NCI-H1417 (cell line): Measurements from ENCODE around the gene OLAH.
"Not testable (repeated sequence)": the region's sequence is repeated elsewhere in the genome, so short reads cannot be mapped to it uniquely, and the experiment has no call there.

Experiments used
- DNase-seq, 3 experiments: peaks; one replicate each; lab custom pipeline; 2025; lab: John Stamatoyannopoulos, UW

OLAH gene

DNA sequence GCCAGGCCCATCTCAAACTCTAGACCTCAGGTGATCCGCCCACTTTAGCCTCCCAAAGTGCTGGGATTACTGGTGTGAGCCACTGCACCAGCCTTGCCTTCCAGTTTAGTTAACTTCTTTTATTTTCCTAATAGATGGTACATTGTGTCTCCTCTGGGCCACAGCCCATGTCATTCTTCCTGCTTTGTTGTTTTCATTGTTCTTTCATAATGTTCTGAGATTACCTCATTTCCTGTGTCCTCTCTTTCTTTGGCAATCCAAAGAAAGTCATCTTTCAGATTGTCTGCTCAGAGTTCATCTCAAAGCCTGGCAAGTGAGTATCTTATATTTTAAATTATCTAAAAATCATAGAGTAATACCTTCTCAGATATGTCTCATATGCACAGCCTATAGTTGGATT is at the start of gene OLAH:
TSS of gene OLAH (plus strand) at position 270 of the 400 bp plus-strand sequence. CDS start 3,346 bp downstream, outside the sequence.
- no peak for DNase-seq

DNA sequence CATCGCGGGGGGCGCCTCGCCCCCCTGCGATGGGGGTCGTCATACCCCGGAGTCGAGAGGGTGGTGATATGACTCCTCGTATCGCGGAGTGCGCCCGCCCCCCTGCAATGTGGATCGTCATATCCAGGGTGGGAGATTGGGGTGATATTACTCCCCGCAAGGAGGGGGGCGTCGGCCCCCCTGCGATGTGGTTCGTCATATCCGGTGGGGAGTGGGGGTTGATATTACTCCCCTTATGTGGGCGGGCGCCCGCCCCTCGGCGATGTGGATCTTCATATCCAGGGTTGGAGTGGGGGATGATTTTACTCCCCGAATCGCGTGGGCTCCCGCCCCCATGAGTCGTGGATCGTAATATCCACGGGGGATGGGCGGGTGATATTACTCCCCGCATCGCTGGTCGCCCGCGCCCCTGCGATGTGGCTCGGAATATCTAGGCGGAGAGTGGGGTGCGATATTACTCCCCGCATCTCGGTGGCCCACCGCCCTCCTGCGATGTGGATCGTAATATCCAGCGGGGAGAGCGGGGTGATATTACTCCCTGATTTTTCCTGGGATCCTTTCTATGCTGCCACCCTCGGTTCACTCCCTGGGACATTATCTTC is 47.7 kb upstream of the OLAH start:
- DNase-seq = no peak

DNA sequence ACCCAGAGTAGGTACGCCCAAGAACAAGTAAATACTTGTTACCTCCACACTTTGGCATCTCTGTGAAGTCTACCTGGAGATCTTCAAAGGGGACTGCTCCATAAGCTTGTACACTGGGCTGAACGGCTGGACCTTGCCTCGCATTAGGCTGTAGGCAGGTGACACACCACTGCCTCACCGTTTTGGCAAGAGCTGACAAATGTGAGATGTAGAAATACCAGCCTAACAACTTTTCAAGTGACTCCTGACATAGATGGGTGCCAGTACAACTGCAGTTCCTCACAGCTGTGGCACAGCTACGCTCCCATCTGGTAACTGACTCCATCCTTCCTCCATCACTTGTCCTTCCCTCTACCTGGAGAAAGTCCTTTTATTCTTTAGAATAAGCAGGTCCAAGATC is 30.2 kb upstream of the OLAH start:
- DNase-seq = not testable (repeated sequence)

DNA sequence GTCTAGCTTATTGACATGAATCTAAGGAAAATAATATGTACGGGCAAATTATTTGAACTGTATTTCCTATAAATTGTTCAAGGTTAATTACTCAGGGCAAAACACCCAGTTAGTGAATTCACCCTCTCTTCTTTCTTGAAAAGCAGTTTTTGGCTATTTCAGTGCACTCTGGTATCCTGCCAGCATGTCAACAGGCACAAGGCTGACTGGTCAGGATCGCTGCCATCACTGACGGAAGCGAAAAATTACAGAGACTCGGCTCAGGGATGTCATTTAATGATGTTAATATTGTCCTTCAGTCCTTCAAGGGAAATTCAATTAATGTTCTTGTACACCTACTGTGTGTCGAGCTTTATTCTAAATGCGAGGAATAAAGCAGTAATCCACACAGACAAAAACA is 28.3 kb upstream of the OLAH start:
- DNase-seq = no peak

DNA sequence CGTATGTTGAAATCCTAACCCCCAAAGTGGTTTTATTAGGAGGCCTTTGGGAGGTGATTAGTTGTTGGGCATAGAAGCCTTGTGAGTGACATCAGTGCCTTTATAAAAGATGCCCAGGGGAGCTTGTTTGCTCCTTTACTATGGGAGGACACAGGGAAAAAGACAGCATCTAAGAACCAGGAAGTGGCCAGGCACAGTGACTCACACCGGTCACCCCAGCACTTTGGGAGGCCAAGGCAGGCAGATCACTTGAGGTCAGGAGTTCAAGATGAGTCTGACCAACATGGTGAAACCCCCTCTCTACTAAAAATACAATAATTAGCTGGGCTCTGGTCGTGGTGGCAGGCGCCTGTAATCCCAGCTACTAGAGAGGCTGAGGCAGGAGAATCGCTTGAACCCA is 22.8 kb upstream of the OLAH start:
- DNase-seq = not testable (repeated sequence)

DNA sequence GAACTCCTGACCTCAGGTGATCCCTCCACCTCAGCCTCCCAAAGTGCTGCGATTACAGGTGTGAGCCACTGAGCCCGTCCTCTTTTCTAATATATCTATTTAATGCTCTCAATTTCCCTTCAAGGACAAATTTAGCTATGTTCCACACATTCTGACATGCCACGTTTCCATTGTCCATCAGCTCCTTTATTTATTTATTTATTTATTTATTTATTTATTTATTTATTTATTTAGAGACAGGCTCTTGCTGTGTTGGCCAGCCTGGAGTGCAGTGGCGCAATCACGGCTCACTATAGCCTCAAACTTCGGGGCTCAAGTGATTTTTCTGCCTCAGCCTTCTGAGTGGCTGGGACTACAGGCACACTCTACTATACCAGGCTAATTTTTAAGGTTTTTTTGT is 20.7 kb upstream of the OLAH start:
- not testable (repeated sequence) for DNase-seq

DNA sequence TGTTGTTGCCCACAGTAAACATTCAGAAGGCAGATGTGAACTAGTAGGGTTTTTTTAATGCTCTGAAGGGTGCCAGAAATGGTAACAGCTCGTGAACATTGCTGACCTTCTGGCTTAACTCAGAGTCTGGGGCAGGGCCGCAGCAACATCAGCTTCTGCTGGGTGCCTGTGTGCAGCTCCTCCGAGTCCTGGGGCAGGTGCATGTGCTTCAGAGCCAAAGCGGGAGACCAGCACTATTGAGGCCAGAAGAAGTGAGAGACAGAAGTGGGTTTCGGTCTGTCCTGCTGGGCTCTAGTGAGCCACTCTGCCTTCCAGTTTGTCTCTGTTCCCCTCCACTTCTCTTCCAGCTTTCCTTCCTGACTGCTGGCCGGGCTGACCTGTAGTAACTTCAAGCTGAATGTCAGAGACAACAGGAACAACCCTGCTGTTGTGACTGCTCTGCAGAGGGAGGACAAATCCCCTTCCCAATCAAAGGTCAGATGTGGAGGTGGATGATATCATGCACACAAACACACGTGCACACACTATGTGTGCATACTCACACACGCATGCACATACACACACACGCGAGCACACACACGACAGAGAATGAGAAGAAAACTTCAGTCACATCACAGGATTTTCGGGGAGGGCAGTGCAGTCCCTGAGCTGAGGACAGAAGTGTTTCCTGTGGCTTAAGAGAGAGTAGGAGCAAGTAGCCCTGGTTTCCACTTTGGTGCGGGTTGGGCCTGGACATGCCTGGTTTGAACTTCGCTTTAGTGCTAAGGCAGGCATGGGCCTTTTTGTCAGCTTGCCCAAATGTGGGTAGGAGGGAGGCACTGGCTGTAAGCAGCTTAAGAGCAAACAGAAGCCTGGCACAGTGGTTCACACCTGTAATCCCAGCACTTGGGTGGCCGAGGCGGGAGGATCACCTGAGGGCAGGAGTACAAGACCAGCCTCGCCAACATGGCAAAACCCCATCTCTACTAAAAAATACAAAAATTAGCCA is 19.4 kb upstream of the OLAH start:
- DNase-seq = not testable (repeated sequence)

DNA sequence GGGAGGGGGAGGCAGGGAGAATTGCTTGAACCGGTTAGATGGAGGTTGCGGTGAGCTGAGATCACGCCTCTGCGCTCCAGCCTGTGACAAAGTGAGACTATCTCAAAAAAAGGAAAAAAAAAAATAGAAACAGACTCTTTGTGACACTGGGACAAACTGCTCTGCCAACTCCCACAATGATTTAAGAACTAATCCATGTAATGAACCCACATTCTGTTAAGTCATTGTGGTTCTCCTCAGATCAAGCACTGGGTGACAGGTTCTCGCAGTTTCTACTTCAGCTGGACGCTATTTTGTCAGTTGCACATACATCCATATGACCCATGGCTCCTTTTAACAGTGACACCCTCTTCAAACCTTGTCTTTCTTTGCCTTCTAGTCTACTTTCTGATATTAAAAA is 18.7 kb upstream of the OLAH start:
- not testable (repeated sequence) for DNase-seq

DNA sequence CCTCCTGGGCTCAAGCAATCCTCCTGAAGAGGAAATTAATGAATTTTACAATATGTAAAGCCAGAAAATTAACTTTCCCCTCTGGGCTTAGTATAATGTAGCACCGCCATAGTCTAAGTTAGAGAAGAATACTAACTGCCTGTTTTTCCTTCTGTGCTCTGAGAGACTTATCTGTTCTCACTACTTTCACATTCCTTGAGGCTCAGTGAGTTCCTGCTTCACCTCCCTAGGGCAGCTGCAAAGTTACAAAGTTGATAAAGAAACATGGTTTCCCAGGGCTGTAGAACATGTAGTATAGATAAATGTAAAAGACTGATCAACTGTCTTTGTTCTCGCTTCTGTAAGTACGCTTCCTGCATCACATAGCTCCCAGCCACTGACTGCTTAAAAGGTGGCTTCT is 16.0 kb upstream of the OLAH start:
- DNase-seq = no peak

DNA sequence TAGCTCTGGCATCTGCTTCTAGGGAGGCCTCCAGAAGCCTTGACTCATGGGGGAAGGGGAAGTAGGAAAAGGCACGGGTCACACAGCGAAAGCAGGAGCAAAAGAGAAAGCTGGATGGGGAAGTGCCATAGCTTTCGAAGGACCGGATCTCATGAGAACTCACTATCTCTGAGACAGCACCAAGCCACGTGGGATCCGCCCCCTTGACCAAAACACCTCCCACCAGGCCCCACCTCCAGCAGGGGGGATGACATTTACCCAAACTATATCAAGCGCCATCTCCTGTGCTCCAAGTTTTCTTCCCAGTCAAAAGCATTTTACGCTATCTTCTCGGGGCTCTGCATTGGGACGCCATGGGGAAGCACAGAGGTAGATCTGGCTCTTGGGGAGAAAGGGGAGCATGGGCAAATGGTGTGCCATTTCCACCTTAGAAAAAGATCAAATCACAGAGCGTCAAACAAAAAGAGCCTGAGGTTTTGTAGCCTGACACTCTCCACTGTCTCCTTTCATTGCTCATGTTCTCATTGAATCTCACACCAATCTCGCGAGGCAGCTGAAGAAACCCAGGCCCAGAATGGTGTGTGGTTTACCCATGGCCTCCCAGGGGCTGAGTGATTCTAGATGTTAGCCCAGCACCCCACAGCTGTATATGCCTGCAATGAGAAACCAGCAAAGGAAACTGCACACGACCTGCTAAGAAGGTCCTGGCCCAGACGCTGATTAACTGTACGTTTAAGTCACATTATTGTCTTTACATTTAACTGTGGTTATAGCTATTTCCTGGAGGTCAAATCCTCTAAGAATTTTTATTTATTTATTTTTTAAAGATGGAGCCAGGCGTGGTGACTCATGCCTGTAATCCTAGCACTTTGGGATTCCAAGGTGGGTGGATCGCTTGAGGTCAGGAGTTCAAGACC is 8.1 kb upstream of the OLAH start:
- DNase-seq = no peak

DNA sequence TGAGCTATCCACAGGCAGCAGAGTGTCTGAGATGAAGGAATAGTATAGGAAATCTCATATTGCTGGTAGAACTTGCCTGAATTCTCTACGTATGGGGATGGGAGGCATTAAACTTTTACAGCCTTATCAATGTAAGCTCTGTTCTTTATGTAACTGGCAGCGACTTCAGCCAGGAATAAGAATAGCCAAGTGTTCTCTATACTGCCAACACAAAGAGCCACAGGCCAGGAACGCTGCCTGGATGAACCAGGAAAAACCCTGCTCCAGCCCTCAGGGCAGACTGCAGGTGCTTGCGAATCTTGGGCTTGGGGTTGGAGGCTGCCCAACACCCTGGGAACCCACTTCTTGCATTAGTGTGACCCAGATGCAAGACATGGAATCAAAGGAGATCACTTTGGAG is 6.1 kb upstream of the OLAH start:
- DNase-seq = no peak

DNA sequence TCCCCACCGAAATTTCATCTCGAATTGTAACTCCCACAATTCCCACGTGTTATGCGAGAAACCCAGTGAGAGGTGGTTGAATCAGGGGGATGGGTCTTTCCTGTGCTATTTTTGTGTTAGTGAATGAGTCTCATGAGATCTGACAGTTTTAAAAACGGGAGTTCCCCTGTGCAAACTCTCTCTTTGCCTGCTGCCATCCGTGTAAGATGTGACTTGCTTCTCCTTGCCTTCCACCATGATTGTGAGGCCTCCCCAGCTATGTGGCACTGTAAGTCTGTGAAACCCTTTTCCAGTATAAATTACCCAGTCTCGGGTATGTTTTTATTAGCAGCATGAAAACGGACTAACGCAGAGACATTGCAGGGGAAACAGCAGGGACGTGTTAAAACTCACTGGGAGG is 5.3 kb upstream of the OLAH start:
- no peak for DNase-seq

DNA sequence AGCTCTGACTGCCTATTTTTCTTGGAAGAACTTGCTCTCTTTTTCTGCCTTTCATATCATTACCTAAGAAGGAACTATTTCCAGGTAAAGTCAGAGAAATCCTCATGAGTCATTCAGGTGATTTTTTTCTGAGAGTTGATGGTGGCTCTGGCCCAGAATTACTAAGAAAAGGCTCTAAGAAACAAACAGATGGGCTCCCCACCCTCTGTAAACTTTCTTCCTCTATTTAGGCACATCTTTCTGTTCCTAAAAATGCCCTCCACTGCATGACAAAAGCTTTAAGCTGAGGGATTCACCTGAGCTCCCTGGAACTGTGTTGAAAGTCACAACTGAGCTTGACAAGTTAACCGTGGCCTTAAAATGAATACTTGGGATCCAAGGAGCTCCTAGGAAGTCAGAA is 1.6 kb downstream of the OLAH start:
- DNase-seq = no peak

DNA sequence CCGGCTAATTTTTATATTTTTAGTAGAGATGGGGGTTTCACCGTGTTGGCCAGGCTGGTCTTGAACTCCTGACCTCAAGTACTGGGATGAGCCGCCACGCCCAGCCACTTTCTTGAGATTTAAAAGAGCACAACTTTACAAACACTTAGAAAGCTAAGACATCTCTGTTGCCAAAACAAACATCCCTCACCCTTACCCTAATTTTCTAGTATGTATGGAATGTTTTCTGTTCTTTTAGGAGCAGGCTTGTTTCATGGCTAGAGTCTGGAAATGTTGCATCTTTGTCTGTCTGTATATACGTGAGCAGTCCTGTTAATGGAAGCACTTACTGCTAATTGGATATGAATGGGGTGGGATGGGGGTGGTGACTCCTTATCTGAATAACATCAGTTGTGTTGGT is 2.9 kb downstream of the OLAH start:
- DNase-seq = no peak

DNA sequence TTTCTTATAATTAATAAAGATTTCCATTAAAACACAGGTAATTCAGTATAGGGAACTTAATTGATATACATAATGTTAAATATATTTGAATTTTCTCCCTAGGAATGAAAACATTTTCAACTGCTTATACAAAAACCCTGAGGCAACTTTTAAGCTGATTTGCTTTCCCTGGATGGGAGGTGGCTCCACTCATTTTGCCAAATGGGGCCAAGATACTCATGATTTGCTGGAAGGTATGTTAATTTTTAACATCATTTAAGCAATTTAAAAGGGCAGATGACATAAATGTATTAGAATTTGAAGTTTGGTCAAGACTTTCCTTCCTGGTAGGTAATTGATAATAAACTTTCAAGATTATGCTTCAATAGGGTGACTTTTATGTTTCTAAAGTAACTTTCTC is 5.8 kb downstream of the OLAH start:
- DNase-seq = no peak

DNA sequence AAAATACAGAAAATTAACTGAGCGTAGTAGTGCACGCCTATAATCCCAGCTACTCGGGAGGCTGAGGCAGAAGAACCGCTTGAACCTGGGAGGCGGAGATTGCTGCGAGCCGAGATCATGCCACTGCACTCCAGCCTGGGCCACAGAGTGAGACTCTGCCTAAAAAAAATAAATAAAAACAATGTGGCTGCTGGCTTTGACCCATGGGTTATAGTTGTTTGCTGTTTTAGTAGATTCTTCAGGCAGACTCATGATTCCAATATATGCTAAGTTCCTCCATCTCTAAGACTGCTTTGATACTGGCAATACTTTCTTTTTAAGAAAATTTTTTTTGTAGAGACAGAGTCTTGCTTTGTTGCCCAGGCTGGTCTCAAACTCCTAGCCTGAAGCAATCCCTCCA is 8.4 kb downstream of the OLAH start:
- DNase-seq = no peak

DNA sequence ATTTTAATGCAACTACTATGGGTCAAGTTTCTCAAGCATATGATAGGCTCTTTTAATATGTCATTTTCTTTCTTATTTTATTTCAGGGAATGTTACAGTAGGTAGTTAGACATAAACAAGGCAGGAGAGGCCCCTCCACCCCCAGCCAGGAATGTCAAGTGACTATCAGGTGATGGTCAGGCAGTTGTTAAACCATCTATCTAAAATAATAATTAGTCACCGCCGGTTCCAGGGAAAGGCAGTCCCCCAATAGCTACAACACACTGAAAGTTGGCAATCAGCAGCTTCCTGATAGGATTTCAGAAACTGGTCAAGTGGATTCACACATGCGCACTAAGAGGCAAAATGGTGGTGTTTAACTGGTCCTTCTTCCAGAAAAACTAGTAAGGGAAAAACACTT is 9.3 kb downstream of the OLAH start:
- DNase-seq = no peak

DNA sequence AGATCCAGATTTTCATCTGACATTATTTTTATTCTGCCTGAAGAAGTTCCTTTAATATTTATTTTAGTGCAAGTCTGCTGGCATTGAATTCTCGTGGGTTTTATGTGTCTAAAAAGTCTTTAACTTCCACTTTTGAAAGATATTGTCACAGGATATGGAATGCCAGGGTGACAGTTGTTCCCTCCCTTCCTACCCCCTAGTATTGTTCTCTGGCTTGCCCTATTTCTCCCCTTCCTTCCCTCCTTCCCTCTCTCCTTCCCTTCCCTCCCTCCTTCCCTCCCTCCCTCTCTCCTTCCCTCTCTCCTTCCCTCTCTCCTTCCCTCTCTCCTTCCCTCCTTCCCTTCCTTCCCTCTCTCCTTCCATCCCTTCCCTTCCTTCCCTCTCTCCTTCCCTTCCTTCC is 14.9 kb downstream of the OLAH start:
- DNase-seq = no peak

DNA sequence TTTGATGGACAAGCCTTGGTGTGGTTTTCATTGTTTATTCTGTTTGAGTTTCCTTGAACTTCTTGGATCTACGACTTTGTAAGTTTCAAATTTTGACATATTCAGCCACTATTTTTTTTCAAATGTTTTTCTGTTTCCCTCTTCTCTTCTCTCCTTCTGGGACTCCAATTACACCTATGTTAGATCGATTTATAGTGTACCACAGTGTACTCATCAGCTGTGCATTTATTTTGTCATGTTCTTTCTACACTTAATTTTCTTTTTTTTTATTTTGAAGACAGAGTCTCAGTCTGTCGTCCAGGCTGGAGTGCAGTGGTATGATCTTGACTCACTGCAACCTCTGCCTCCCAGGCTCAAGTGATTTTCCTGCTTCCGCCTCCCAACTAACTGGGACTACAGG is 16.2 kb downstream of the OLAH start:
- no peak for DNase-seq

DNA sequence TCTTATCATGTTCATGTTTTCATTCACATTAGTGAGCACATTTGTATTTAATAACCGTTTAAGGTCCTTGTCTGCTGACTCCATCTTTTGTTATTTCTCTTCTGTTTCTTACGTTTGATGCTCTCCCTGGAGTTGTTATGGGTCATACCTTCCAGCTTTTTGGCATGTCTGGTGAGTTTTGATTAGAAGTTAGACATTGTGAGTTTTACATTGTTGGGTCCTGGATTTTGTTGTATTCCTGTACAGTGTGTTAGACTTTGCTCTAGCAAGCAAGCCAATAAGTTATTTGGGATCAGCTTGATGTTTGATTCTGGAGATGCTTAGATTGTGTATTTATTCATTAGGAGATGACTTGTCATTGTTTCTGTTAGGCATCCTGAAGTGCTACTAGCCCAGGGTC is 16.9 kb downstream of the OLAH start:
- no peak for DNase-seq

DNA sequence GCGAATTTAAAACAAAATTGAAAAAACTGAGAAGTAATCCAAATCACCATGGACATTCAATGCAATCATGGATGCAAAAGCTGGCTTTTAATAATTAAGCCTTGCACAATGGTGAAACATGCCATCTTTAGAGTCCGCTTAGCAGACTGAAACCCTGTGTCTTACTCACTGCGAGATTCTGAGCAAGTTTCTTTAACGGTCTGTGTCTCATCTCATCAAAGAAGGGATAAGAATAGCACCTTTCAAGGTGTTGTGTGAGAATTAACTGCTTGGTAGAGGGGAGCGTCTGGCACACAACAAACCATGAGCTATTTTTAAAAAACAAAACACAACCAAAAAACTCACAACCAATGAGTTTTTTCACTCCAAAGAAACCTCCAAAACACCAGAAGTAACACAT is 23.4 kb downstream of the OLAH start:
- no peak for DNase-seq

DNA sequence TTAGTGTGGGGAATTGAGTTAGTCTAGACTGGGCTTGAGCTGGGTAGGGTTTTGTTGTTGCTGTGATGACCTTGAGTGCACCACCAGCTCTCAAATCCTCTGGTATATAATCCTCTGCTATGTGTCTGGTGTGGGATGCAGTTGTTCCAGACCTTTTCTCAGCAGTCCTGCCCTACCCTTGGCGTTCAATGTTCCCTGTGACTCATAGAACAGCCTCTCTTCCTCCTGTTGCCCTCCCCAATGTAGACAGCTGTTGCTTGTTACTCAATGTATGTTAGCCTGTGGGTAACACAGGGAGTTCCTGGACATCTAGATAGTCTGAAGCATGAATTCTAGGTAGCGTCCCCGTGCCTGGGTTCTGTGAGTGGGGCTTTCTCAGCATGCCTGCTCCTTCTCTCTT is 25.1 kb downstream of the OLAH start:
- no peak for DNase-seq
